Measurements from ENCODE around the gene CSNK2A1. TPM values are rescaled to one million over a fixed set of nuclear protein-coding genes. Genes with fewer than 3 reads are reported as not detected.
A peak's percentile ranks its signal among the peaks of the same experiment; 100 is the strongest.

The CSNK2A1 gene
- total RNA-seq, 4 donors from 2014 or later, result 85.0 to 107 (median 96.9) TPM

DNA sequence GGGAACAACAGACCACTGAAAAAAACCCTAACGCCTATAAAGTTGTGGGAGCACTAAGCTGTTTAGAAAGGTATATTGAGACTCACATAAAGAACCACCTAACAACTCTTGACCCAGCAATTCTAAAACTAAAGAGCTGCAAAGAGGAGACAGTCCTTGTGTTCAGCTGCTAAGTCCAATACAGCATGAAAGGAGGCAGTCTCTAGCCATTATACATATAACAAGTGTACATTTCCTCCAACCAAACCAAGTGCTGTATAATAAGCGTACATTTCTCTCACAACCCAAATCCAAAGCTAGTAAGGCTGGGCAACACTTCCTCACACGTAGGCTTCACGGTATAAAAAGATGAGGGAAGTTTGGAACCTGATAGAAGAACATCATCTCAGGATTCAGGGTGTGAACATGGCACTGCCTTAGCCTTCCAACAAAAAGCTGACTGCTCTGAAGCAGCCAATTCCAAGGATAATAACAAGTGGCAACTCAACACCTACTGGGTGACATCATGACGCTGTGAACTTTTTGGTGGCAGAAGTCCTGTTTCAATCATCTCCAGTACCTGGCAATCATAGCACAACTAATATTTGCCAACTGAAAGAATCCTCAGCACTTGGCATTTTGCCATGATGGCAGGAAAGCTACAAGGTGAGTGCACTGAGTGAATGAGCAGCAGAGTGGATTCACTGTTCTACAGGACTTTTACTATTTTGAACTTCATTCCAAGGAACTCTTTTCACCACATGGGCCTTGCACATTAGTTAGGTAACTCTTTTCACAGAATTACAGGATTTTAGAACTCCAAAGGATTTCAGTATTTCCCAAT lies 97.9 kb downstream of the CSNK2A1 start:
- no peak for DNase-seq (ENCODE audit: low spot score in 2 of 2)
- 72% methylated on average over 5 of the region's 5 CpGs for WGBS
- no peak overlapping the region for H3K4me3 ChIP-seq
- TF ChIP-seq POLR2A (IDR thresholded peaks at IDR 0.05), result no peak
- no peak for TF ChIP-seq POLR2AphosphoS5 (IDR thresholded peaks at IDR 0.05)
- no peak for TF ChIP-seq EP300 (IDR thresholded peaks at IDR 0.05)
- TF ChIP-seq, protein P1, sequence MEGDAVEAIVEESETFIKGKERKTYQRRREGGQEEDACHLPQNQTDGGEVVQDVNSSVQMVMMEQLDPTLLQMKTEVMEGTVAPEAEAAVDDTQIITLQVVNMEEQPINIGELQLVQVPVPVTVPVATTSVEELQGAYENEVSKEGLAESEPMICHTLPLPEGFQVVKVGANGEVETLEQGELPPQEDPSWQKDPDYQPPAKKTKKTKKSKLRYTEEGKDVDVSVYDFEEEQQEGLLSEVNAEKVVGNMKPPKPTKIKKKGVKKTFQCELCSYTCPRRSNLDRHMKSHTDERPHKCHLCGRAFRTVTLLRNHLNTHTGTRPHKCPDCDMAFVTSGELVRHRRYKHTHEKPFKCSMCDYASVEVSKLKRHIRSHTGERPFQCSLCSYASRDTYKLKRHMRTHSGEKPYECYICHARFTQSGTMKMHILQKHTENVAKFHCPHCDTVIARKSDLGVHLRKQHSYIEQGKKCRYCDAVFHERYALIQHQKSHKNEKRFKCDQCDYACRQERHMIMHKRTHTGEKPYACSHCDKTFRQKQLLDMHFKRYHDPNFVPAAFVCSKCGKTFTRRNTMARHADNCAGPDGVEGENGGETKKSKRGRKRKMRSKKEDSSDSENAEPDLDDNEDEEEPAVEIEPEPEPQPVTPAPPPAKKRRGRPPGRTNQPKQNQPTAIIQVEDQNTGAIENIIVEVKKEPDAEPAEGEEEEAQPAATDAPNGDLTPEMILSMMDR (IDR thresholded peaks at IDR 0.05), result no peak
- H3K27me3 ChIP-seq, result no peaks in the 10 kb centered on the region
- peaks cover 20% of the 10 kb centered on the region for H3K4me1 ChIP-seq
- no peaks in the 10 kb centered on the region for H3K9me3 ChIP-seq
- peaks cover 50% of the 10 kb centered on the region for H3K36me3 ChIP-seq
- no peak overlapping the region for H3K27ac ChIP-seq

DNA sequence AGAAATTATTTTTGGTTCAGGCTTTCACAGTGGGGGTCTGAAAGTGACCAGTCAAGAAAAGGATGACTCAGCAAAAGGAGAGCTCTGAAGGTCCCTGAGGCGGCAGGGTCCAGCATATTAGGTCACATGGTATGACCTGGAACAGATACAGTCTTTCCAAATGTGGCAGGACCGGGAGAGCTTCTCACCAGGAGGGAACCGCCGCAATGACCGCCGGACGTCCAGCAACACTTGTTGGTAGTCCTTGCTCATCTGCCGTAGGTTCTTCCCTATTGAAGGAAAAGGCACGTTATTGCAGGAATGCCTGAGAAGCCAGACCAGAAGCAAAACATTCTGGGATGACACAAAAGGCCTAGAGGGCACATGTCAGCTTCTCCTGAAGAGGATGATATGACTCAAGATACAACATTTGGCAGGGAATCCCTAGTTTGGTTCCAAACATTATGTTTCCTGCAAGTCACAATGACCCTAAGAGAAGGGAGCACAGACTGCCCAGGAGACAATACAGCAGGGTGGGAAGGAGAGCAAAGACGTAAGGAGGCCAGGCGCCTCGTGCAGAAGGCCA lies 98.6 kb downstream of the CSNK2A1 start:
- H3K36me3 ChIP-seq, result peaks cover 58% of the 10 kb centered on the region
- H3K4me3 ChIP-seq, result no peak overlapping the region
- WGBS, result 65% methylated on average over 12 of the region's 12 CpGs
- no peak overlapping the region for H3K27ac ChIP-seq
- H3K9me3 ChIP-seq, result no peaks in the 10 kb centered on the region
- peaks cover 20% of the 10 kb centered on the region for H3K4me1 ChIP-seq
- DNase-seq (ENCODE audit: low spot score in 2 of 2), result no peak
- H3K27me3 ChIP-seq, result no peaks in the 10 kb centered on the region
- TF ChIP-seq, protein P1 (IDR thresholded peaks at IDR 0.05), result no peak
- TF ChIP-seq POLR2AphosphoS5 (IDR thresholded peaks at IDR 0.05), result no peak
- TF ChIP-seq EP300 (IDR thresholded peaks at IDR 0.05), result no peak
- TF ChIP-seq POLR2A (IDR thresholded peaks at IDR 0.05), result no peak

DNA sequence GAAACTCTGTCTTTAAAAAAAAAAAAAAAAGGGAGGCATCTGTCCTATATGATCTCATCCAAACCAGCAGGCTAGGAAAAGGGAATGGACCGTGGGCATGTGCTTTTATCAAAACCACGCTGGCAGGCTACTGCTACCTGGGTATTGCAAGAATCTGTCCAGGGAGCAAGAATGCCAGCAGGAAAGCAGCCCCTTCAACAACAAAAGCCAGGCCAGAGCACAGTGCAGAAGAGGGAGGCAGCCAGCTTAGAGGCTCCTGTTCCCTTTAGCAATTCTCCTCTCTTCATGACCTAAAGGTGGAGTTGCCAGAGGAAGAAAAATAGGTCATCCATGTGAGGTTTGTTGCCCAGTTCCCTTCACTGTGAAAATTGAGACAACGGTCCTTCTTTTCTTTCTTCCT lies 99.5 kb downstream of the CSNK2A1 start:
- Histone ChIP-seq H3K27ac (no peak overlapping the region), H3K4me3 (no peak overlapping the region), H3K36me3 (peaks cover 67% of the 10 kb centered on the region), H3K4me1 (peaks cover 23% of the 10 kb centered on the region), H3K9me3 (no peaks in the 10 kb centered on the region), H3K27me3 (no peaks in the 10 kb centered on the region)
- no peak for DNase-seq (ENCODE audit: low spot score in 2 of 2)
- WGBS, result 83% methylated on average over 3 of the region's 3 CpGs
- TF ChIP-seq POLR2A (IDR thresholded peaks at IDR 0.05), result no peak
- TF ChIP-seq EP300 (IDR thresholded peaks at IDR 0.05), result no peak
- TF ChIP-seq, protein P1 (IDR thresholded peaks at IDR 0.05), result no peak
- TF ChIP-seq POLR2AphosphoS5 (IDR thresholded peaks at IDR 0.05), result no peak

DNA sequence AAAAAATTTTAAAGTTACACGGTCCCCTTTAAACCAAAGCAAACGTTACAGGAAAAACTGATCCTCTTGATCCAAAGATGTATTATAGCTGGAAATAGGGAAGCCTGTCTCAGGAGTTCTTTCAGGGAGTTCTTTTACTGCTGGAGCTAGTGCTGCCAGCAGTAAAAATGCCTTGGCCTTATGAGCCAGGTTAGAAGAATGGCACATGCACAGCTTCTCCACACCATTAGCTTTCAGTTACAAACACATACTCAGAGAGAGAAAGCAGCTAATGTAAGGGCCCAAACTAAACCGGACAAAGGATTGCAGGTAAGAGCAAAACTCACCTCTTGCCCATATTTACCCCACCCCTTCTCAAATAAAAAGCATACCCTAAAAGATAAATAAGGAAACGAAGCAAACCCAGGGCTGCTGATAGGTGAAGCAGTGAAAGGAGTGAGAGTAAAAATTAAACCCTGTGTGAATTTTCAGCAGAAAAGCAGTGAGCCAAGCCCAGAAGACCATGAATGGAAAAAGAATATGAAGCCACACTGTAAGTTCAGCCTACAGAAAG lies 100.3 kb downstream of the CSNK2A1 start:
- Histone ChIP-seq H3K27me3 (no peaks in the 10 kb centered on the region), H3K27ac (no peak overlapping the region), H3K9me3 (no peaks in the 10 kb centered on the region), H3K36me3 (peaks cover 75% of the 10 kb centered on the region), H3K4me3 (no peak overlapping the region), H3K4me1 (peaks cover 25% of the 10 kb centered on the region)
- no peak for TF ChIP-seq POLR2AphosphoS5 (IDR thresholded peaks at IDR 0.05)
- TF ChIP-seq POLR2A (IDR thresholded peaks at IDR 0.05), result no peak
- TF ChIP-seq, protein P1 (IDR thresholded peaks at IDR 0.05), result no peak
- TF ChIP-seq EP300 (IDR thresholded peaks at IDR 0.05), result no peak
- DNase-seq (ENCODE audit: low spot score in 2 of 2), result no peak
- 87% methylated on average over 4 of the region's 4 CpGs for WGBS

DNA sequence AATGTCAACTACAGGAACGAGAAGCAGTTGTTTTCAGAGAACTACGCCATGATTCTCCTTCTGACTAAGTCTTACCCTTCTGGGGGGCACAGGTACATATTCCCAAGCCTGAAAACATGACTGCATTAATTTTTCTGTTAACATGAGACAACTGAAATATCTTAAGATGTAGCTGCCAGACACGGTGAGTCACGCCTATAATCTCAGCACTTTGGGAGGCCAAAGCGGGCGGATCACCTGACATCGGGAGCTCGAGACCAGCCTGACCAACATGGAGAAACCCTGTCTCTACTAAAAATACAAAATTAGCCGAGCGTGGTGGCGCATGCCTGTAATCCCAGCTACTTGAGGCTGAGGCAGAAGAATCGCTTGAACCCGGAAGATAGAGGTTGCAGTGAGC lies 103.0 kb downstream of the CSNK2A1 start:
- 90% methylated on average over 13 of the region's 13 CpGs for WGBS
- peak in 1 of 2 donors; percentile 9 for DNase-seq (ENCODE audit: low spot score in 2 of 2)
- no peak overlapping the region for H3K4me3 ChIP-seq
- H3K27me3 ChIP-seq, result no peaks in the 10 kb centered on the region
- peaks cover 23% of the 10 kb centered on the region for H3K4me1 ChIP-seq
- peaks cover 92% of the 10 kb centered on the region for H3K36me3 ChIP-seq
- H3K27ac ChIP-seq, result no peak overlapping the region
- TF ChIP-seq EP300 (IDR thresholded peaks at IDR 0.05), result no peak
- TF ChIP-seq, protein P1 (IDR thresholded peaks at IDR 0.05), result no peak
- no peak for TF ChIP-seq POLR2AphosphoS5 (IDR thresholded peaks at IDR 0.05)
- no peak for TF ChIP-seq POLR2A (IDR thresholded peaks at IDR 0.05)
- no peaks in the 10 kb centered on the region for H3K9me3 ChIP-seq
